Liver (tissue), 3 donors: ENCODE results near the gene SDK2.

Source experiments
- FOXA1 ChIP-seq: IDR thresholded peaks from 2 replicates; pipeline ENCODE4 v1.6.1; 2016; ENCODE audit warnings: antibody characterized with exemption
- FOXA2 ChIP-seq: IDR thresholded peaks from 2 replicates; pipeline ENCODE4 v1.6.1; 2016; ENCODE audit warnings: antibody characterized with exemption
- JUND ChIP-seq, 2 donors: IDR thresholded peaks; 2 replicates each; pipeline ENCODE4 v1.6.1; 2016; ENCODE audit warnings: antibody characterized with exemption in 2 of 2
- MAX ChIP-seq: IDR thresholded peaks from 2 replicates; pipeline ENCODE4 v1.6.1; 2016; ENCODE audit warnings: antibody characterized with exemption
- NR2F2 ChIP-seq: IDR thresholded peaks from 2 replicates; pipeline ENCODE4 v1.6.1; 2016; ENCODE audit warnings: antibody characterized with exemption
- RAD21 ChIP-seq, 2 donors: IDR thresholded peaks; 2 replicates each; pipeline ENCODE4 v1.6.1; 2016; ENCODE audit warnings: antibody characterized with exemption in 2 of 2, mild to moderate bottlenecking in 2 of 2
- REST ChIP-seq: IDR thresholded peaks from 2 replicates; pipeline ENCODE4 v1.6.1; 2016; ENCODE audit warnings: antibody characterized with exemption, mild to moderate bottlenecking
- SP1 ChIP-seq: IDR thresholded peaks from 2 replicates; pipeline ENCODE4 v1.6.1; 2018; ENCODE audit warnings: antibody characterized with exemption, mild to moderate bottlenecking
- TAF1 ChIP-seq: conservative IDR thresholded peaks from 2 replicates; pipeline ENCODE4 v1.6.1; 2016; ENCODE audit warnings: antibody characterized with exemption, mild to moderate bottlenecking
- YY1 ChIP-seq: IDR thresholded peaks from 2 replicates; pipeline ENCODE4 v1.6.1; 2016; ENCODE audit warnings: antibody characterized with exemption, mild to moderate bottlenecking
- TF ChIP-seq, protein P1 (sequence below): fragments of 150-350 bp; IDR thresholded peaks from 2 replicates; pipeline ENCODE4 v1.5.1; 2017; ENCODE audit warnings: improper control_type of control experiment, low read depth, low read length; ENCODE audit not compliant: missing input control
- TF ChIP-seq, protein P2 (sequence below): IDR thresholded peaks from 2 replicates; pipeline ENCODE4 v1.6.1; 2016; ENCODE audit warnings: antibody characterized with exemption
- TF ChIP-seq, protein P3 (sequence below): IDR thresholded peaks from 2 replicates; pipeline ENCODE4 v1.6.1; 2016; ENCODE audit warnings: antibody characterized with exemption
- donor health status: healthy.
- donor health status: healthy.

GRCh38 chr17:73293031-73293430 lies 351.2 kb downstream of the SDK2 start:
- TF ChIP-seq, protein P1, sequence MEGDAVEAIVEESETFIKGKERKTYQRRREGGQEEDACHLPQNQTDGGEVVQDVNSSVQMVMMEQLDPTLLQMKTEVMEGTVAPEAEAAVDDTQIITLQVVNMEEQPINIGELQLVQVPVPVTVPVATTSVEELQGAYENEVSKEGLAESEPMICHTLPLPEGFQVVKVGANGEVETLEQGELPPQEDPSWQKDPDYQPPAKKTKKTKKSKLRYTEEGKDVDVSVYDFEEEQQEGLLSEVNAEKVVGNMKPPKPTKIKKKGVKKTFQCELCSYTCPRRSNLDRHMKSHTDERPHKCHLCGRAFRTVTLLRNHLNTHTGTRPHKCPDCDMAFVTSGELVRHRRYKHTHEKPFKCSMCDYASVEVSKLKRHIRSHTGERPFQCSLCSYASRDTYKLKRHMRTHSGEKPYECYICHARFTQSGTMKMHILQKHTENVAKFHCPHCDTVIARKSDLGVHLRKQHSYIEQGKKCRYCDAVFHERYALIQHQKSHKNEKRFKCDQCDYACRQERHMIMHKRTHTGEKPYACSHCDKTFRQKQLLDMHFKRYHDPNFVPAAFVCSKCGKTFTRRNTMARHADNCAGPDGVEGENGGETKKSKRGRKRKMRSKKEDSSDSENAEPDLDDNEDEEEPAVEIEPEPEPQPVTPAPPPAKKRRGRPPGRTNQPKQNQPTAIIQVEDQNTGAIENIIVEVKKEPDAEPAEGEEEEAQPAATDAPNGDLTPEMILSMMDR = no peak
- TF ChIP-seq REST = no peak
- TF ChIP-seq SP1 = no peak
- TF ChIP-seq RAD21 (IDR thresholded peaks at IDR 0.05) = no peak
- TF ChIP-seq, protein P2, sequence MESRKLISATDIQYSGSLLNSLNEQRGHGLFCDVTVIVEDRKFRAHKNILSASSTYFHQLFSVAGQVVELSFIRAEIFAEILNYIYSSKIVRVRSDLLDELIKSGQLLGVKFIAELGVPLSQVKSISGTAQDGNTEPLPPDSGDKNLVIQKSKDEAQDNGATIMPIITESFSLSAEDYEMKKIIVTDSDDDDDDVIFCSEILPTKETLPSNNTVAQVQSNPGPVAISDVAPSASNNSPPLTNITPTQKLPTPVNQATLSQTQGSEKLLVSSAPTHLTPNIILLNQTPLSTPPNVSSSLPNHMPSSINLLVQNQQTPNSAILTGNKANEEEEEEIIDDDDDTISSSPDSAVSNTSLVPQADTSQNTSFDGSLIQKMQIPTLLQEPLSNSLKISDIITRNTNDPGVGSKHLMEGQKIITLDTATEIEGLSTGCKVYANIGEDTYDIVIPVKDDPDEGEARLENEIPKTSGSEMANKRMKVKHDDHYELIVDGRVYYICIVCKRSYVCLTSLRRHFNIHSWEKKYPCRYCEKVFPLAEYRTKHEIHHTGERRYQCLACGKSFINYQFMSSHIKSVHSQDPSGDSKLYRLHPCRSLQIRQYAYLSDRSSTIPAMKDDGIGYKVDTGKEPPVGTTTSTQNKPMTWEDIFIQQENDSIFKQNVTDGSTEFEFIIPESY = no peak
- TF ChIP-seq MAX = no peak
- TF ChIP-seq FOXA1 = no peak
- TF ChIP-seq TAF1 = no peak
- TF ChIP-seq, protein P3, sequence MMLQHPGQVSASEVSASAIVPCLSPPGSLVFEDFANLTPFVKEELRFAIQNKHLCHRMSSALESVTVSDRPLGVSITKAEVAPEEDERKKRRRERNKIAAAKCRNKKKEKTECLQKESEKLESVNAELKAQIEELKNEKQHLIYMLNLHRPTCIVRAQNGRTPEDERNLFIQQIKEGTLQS = no peak
- TF ChIP-seq JUND (IDR thresholded peaks at IDR 0.05) = no peak
- no peak for TF ChIP-seq FOXA2
- TF ChIP-seq NR2F2 = no peak
- no peak for TF ChIP-seq YY1
